Spleen (tissue), 7 donors: ENCODE data around the gene RPA3.
"Not testable (repeated sequence)": the region's sequence is repeated elsewhere in the genome, so short reads cannot be mapped to it uniquely, and the experiment has no call there.

ENCODE experiments used
- CTCF ChIP-seq, 11 experiments: fragments of 200-600 bp in 7 of 11; fragments of 450-650 bp in 4 of 11; sonication (generic) in 4 of 11; IDR thresholded peaks in 8 of 11; conservative IDR thresholded peaks in 3 of 11; 1 replicate in 7 of 11; 2 replicates in 4 of 11; pipeline versions ENCODE4 v1.4.0 to v1.8.0; 2016 to 2021; ENCODE audit warnings: antibody characterized with exemption in 11 of 11, inconsistent platforms in 4 of 11, mild to moderate bottlenecking in 1 of 11
- POLR2A ChIP-seq, 3 donors: fragments of 450-650 bp; IDR thresholded peaks; one replicate each; pipeline ENCODE4 v1.5.1; 2017; ENCODE audit warnings: antibody characterized with exemption in 3 of 3, mild to moderate bottlenecking in 1 of 3
- donor health status: DM: no; HTN: no; CAD: no; lungs with moderate emphysema.
- donor health status: DM: no; HTN: no; CAD: no.
- donor health status: DM: no; HTN: no; CAD: no.

DNA sequence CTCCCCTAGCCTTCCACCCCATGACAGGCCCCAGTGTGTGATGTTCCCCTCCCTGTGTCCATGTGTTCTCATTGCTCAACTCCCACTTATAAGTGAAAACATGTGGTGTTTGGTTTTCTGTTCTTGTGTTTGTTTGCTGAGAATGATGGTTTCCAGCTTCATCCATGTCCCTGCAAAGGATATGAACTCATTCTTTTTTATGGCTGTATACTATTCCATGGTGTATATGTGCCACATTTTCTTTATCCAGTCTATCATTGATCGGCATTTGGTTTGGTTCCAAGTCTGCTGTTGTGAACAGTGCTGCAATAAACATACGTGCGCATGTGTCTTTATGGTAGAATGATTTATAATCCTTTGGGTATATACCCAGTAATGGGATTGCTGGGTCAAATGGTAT lies 61.9 kb downstream of the RPA3 start:
- not testable (repeated sequence) for TF ChIP-seq POLR2A (IDR thresholded peaks at IDR 0.05); CTCF (IDR thresholded peaks at IDR 0.05 in 8 of 11, conservative IDR thresholded peaks at IDR 0.05 in 3 of 11)
